Hepatocyte (in vitro differentiated cells): Measurements from ENCODE around the gene OR8G1. TPM values are rescaled to one million over a fixed set of nuclear protein-coding genes. Genes with fewer than 3 reads are reported as not detected.
"Not testable (repeated sequence)": the region's sequence is repeated elsewhere in the genome, so short reads cannot be mapped to it uniquely, and the experiment has no call there.

Experiments used
- DNase-seq: peaks from one replicate; pipeline ENCODE4 v3.0.0-alpha.2; 2016; ENCODE audit warnings: low spot score
- H2AFZ ChIP-seq: fragments of 200-600 bp; sonication (generic); 2 replicates; pipeline ENCODE4 v1.6.0; 2016; ENCODE audit warnings: antibody characterized with exemption, mild to moderate bottlenecking
- H3K27ac ChIP-seq: fragments of 200-600 bp; sonication (generic); 2 replicates; pipeline ENCODE4 v1.5.1; 2016; ENCODE audit warnings: mild to moderate bottlenecking
- H3K27me3 ChIP-seq: fragments of 200-600 bp; sonication (generic); 2 replicates; pipeline ENCODE4 v1.6.1; 2016
- H3K36me3 ChIP-seq: fragments of 200-600 bp; sonication (generic); replicated peaks from 2 replicates; pipeline ENCODE4 v1.5.1; 2016; ENCODE audit warnings: low read depth; ENCODE audit not compliant: insufficient read depth
- H3K4me1 ChIP-seq: fragments of 200-600 bp; sonication (generic); 2 replicates; pipeline ENCODE4 v1.5.1; 2016; ENCODE audit warnings: mild to moderate bottlenecking, moderate library complexity; ENCODE audit not compliant: insufficient read depth
- H3K4me2 ChIP-seq: fragments of 200-600 bp; sonication (generic); 2 replicates; pipeline ENCODE4 v1.6.0; 2016
- H3K4me3 ChIP-seq: fragments of 200-600 bp; sonication (generic); 2 replicates; pipeline ENCODE4 v1.5.1; 2016; ENCODE audit warnings: mild to moderate bottlenecking
- H3K79me2 ChIP-seq: fragments of 200-600 bp; sonication (generic); 2 replicates; pipeline ENCODE4 v1.6.0; 2017; ENCODE audit warnings: mild to moderate bottlenecking
- H3K9me2 ChIP-seq: fragments of 200-600 bp; sonication (generic); replicated peaks from 2 replicates; pipeline ENCODE4 v1.6.0; 2017; ENCODE audit warnings: mild to moderate bottlenecking; ENCODE audit not compliant: insufficient read depth
- H3K9me3 ChIP-seq: fragments of 200-600 bp; sonication (generic); 2 replicates; pipeline ENCODE4 v1.5.1; 2016; ENCODE audit warnings: low read depth, mild to moderate bottlenecking
- H4K20me1 ChIP-seq: fragments of 200-600 bp; sonication (generic); 2 replicates; pipeline ENCODE4 v1.6.0; 2016; ENCODE audit warnings: mild to moderate bottlenecking; ENCODE audit not compliant: insufficient read depth, poor library complexity, severe bottlenecking
- EZH2 ChIP-seq: fragments of 200-600 bp; sonication (generic); IDR thresholded peaks from 2 replicates; pipeline ENCODE4 v1.6.1; 2016; ENCODE audit warnings: antibody characterized with exemption, mild to moderate bottlenecking, borderline replicate concordance
- EZH2phosphoT487 ChIP-seq: fragments of 200-600 bp; sonication (generic); IDR thresholded peaks from one replicate; pipeline ENCODE4 v1.6.1; 2018; ENCODE audit warnings: antibody characterized with exemption, mild to moderate bottlenecking, low read depth, moderate library complexity; ENCODE audit not compliant: unreplicated experiment, severe bottlenecking
- WGBS: methylation state at CpG from one replicate; pipeline ENCODE4 v1.1.6; 2016; ENCODE audit warnings: low lambda C conversion rate; ENCODE audit errors: missing lambda C conversion rate; 5-methylcytosine and 5-hydroxymethylcytosine counted together
- polyA plus RNA-seq: library from polyadenylated mRNA; unstranded; fragments of >200 nt; fragmentation: Nextera tagmentation; extraction: Ambion mirVana; gene quantifications from 2 replicates; pipeline ENCODE4 v1.2.1, GENCODE V29; 2016
- total RNA-seq: library from RNA; depleted of rRNA; stranded (reverse); fragments of >200 nt; gene quantifications from 2 replicates; pipeline ENCODE4 v1.2.3, GENCODE V29; 2014
- TF ChIP-seq, protein P1 (sequence below): fragments of 200-600 bp; sonication (generic); IDR thresholded peaks from 2 replicates; pipeline ENCODE4 v1.5.1; 2016; ENCODE audit warnings: antibody characterized with exemption, mild to moderate bottlenecking; ENCODE audit not compliant: poor library complexity

Gene OR8G1
- total and polyA plus RNA-seq, 2 experiments from 2014 or later: not detected

DNA sequence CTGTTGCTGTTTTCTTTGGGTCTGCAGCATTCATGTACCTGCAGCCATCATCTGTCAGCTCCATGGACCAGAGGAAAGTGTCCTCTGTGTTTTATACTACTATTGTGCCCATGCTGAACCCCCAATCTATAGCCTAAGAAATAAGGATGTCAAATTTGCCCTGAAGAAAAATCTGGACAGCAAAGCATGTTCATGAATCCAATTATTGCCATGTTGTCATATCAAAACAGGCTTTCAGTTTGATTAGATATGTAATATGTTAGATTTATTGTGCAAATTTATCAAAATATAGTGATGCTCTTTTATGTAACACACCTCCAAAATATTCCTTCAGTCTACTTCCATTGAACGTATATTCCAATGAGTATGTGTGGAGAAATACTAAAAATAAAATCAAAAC lies 15.4 kb upstream of the OR8G1 start:
- Histone ChIP-seq H4K20me1 (no peaks in the 10 kb centered on the region), H3K27ac (no peak overlapping the region), H3K9me2 (no peaks in the 10 kb centered on the region), H3K79me2 (no peaks in the 10 kb centered on the region), H3K4me2 (no peak overlapping the region), H3K4me1 (no peaks in the 10 kb centered on the region), H3K27me3 (no peaks in the 10 kb centered on the region), H3K36me3 (no peaks in the 10 kb centered on the region), H3K9me3 (no peaks in the 10 kb centered on the region), H2AFZ (no peak overlapping the region), H3K4me3 (no peak overlapping the region)
- no peak for DNase-seq
- TF ChIP-seq EZH2phosphoT487 (no peak), EZH2 (no peak)
- TF ChIP-seq, protein P1, sequence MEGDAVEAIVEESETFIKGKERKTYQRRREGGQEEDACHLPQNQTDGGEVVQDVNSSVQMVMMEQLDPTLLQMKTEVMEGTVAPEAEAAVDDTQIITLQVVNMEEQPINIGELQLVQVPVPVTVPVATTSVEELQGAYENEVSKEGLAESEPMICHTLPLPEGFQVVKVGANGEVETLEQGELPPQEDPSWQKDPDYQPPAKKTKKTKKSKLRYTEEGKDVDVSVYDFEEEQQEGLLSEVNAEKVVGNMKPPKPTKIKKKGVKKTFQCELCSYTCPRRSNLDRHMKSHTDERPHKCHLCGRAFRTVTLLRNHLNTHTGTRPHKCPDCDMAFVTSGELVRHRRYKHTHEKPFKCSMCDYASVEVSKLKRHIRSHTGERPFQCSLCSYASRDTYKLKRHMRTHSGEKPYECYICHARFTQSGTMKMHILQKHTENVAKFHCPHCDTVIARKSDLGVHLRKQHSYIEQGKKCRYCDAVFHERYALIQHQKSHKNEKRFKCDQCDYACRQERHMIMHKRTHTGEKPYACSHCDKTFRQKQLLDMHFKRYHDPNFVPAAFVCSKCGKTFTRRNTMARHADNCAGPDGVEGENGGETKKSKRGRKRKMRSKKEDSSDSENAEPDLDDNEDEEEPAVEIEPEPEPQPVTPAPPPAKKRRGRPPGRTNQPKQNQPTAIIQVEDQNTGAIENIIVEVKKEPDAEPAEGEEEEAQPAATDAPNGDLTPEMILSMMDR: no peak
- WGBS: 85% methylated on average over 1 of the region's 1 CpG

DNA sequence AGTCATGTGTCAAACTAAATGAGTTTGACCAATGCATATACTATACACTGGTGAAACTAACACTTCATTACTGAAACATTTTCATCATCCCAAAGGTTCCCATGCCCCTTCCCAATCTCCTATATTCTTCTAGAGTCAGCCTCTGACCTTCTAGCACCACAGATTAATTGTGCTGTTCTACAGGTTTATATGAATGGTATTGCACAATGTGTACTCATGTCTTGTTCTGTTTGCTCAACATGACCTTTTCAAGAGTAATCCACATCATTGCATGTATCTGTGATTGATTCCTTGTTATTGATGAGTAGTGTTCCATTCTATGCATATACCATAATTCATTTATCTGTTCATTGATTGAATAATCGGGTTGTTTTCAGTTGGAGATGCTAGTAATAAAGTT lies 7.5 kb upstream of the OR8G1 start:
- Histone ChIP-seq H3K4me3 (no peak overlapping the region), H3K9me3 (no peaks in the 10 kb centered on the region), H2AFZ (no peak overlapping the region), H3K79me2 (no peaks in the 10 kb centered on the region), H4K20me1 (no peaks in the 10 kb centered on the region), H3K27ac (no peak overlapping the region), H3K4me2 (no peak overlapping the region), H3K9me2 (no peaks in the 10 kb centered on the region), H3K4me1 (no peaks in the 10 kb centered on the region), H3K27me3 (no peaks in the 10 kb centered on the region), H3K36me3 (no peaks in the 10 kb centered on the region)
- DNase-seq: no peak
- WGBS: 36% methylated on average over 1 of the region's 1 CpG
- TF ChIP-seq EZH2phosphoT487: no peak
- TF ChIP-seq, protein P1: no peak
- no peak for TF ChIP-seq EZH2

DNA sequence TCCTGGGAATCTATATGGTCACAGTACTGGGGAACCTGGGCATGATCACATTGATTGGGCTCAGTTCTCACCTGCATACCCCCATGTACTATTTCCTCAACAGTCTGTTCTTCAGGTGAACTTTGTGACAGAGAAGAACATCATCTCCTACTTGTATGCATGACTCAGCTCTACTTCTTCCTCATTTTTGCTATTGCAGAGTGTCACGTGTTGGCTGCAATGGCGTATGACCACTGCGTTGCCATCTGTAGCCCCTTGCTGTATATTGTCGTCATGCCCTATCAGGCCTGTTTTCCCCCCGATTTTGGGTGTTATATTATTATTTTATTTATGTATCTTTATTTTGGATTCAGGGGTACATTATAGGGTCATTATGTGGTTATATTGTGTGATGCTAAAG lies 2.4 kb upstream of the OR8G1 start:
- H2AFZ ChIP-seq: no peak overlapping the region
- H3K9me3 ChIP-seq: no peaks in the 10 kb centered on the region
- TF ChIP-seq, protein P1: no peak
- TF ChIP-seq EZH2phosphoT487 (no peak), EZH2 (no peak)
- no peak for DNase-seq
- 69% methylated on average over 5 of the region's 5 CpGs for WGBS
- no peaks in the 10 kb centered on the region for H3K27me3 ChIP-seq
- H4K20me1 ChIP-seq: no peaks in the 10 kb centered on the region
- H3K27ac ChIP-seq: no peak overlapping the region
- no peaks in the 10 kb centered on the region for H3K79me2 ChIP-seq
- no peaks in the 10 kb centered on the region for H3K9me2 ChIP-seq
- no peaks in the 10 kb centered on the region for H3K4me1 ChIP-seq
- H3K4me2 ChIP-seq: no peak overlapping the region
- H3K36me3 ChIP-seq: no peaks in the 10 kb centered on the region
- H3K4me3 ChIP-seq: no peak overlapping the region

DNA sequence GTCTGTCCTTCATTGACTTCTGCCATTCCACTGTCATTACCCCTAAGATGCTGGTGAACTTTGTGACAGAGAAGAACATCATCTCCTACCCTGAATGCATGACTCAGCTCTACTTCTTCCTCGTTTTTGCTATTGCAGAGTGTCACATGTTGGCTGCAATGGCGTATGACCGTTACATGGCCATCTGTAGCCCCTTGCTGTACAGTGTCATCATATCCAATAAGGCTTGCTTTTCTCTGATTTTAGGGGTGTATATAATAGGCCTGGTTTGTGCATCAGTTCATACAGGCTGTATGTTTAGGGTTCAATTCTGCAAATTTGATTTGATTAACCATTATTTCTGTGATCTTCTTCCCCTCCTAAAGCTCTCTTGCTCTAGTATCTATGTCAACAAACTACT lies 9.0 kb downstream of the OR8G1 start:
- H3K4me2 ChIP-seq: not testable (repeated sequence)

More for the DNA sequence above, 9.0 kb downstream of the OR8G1 start:
- not testable (repeated sequence) for H3K36me3 ChIP-seq, H3K27me3 ChIP-seq, H3K79me2 ChIP-seq, H2AFZ ChIP-seq, H3K4me3 ChIP-seq, H3K9me2 ChIP-seq, H3K27ac ChIP-seq, H3K9me3 ChIP-seq, H4K20me1 ChIP-seq, H3K4me1 ChIP-seq, DNase-seq
- WGBS: 69% methylated on average over 3 of the region's 3 CpGs
